G401.6 (cell line): ENCODE data around the gene BSND.

ENCODE experiments used
- FAIRE-seq: peaks from 2 replicates; lab custom pipeline; 2012; peaks lifted over from hg19 to GRCh38; lab: Jason Lieb, UNC

The BSND gene

DNA sequence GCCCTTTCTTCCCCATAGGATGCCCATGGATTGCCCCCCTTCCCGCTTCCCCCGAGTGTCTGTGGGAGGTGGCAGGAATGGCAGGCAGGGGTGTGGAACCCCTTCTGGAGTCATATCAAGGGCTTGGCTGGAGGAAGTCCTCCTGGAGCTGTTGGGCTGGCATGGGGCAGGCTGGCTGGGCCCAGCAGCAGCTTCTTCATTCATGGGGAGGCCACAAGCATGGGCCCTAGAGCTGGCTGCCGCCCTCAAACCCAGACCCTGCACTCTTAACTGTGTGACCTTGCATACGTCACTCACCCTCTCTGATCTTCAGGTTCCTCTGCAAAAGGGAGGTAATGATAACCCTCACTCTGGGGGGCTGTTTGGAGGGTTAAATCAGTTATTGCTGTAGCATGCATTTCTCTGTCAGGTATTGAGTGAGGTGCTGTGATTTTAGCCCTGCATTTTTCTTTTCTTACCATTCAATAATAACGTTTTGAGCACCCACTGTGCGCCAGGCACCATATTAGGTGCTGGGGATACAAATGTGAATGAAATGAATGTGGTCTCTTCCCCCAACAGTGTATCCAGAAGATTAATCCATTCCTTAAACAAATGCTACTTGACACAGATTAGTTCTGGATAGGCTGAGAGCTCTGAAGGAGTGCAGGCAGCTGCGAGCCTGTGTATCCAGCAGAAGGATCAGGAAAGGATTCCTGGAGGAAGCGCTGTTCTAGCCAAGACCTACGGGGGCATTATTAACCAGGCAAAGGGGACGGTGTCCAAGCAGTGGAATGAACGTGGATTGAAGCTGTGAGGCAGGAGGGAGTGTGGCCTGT, 49.9 kb downstream of the BSND start:
- FAIRE-seq, result no peak

DNA sequence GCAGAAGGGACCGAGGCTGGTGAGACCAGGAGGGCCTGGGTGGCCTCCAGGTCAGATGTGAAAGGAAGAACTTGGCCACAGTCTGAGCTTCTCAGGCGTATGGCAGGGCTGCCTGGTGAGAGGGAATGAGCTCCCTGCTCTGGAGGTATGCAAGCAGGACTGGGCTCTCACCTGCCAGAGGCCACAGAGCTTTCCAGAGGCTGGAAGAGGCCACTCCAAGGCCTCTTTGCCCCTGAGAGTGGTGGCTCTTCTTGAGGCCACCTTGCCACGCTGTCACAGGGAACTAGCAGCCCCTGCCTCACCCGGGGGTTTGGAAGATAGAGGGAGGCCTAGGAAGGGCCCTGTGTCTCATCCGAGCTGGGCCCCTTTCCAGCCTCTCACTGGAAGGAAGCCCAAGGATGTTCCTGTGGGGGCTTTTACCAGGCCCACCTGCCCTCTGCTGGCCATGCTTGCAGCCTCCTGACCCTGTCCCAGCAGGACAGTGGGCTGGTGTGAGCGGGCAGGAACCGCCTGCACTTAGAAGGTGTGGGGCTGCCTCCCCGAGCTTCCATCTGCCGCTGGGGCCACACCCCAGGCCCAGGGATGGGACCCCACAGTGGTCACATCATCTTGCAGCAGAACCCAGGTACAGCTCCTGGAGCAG, 50.7 kb downstream of the BSND start:
- no peak for FAIRE-seq

DNA sequence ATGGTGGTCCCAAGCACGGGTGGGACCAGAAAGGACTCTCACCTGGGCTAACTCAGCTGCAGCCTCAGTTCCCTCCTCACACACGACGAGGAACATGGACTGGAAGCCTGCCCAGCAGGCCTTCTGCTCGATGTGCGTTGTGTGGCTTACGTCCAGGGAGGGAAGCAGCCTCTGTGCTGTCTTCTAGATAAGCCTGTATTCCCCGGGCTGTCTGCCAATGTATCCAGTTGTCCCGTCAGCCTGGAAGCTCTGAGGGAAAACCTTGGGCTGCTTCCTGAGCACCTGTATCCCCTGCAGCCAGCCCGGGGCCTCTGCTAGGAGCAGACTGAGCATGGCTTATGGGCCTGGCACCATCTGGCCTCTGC, 51.2 kb downstream of the BSND start:
- no peak for FAIRE-seq

DNA sequence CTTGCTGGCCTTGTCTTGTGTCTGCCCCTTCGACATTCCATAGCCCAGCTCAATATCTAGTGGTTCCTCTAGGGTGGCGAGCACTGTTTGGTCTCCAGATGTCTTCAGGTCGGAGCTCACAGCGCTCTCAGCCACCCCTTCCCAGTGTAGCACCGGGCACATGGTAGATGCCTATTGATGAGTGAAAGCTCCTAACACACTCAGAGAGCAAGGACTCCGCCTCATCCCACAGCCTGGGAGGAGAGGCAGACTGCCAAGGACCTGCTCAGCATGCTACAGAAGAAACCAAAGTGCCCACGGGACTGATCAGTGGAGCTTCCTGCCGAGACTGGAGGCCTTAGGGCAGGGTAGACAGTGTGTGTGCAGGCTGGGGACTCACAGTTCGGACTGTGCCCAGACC, 51.5 kb downstream of the BSND start:
- FAIRE-seq, result no peak

DNA sequence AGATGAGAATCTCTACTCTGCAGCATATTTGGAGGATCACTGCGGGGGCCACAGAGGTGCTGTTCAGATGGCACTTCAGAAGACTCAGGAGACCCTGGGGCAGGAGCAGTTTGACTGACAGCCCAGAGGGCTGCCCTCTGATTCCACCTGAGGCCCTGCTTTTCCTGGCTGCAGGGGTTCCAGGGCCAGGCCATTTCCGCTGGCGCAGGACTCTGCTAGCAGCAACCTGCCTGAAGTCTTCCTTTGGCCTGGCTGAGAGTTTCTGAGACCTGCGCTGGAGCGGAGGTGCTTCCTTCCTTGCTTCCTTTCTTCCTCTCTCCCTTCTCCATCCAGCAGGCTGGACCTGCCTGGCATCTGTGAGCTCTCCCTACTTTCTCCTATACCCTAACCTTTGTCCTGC, 52.4 kb downstream of the BSND start:
- FAIRE-seq, result no peak

DNA sequence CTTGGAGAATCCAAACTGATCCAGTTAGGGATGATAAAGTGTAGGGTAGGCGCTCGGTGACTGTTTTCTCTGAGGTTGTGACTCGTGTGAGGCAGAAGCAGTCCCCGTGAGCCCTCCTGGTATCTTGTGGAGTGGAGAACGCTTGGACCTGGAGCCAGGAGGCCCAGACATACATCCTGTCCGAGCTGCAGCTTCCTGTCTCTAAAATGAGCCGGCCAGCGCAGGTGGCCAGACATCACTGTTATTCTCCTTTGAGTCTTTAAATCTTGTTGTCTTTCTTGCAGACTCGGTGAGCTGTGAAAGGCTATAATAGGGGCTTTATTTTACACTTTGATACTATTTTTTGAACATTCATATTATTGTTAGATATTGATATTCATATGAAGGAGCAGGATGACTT, 52.9 kb downstream of the BSND start:
- no peak for FAIRE-seq

DNA sequence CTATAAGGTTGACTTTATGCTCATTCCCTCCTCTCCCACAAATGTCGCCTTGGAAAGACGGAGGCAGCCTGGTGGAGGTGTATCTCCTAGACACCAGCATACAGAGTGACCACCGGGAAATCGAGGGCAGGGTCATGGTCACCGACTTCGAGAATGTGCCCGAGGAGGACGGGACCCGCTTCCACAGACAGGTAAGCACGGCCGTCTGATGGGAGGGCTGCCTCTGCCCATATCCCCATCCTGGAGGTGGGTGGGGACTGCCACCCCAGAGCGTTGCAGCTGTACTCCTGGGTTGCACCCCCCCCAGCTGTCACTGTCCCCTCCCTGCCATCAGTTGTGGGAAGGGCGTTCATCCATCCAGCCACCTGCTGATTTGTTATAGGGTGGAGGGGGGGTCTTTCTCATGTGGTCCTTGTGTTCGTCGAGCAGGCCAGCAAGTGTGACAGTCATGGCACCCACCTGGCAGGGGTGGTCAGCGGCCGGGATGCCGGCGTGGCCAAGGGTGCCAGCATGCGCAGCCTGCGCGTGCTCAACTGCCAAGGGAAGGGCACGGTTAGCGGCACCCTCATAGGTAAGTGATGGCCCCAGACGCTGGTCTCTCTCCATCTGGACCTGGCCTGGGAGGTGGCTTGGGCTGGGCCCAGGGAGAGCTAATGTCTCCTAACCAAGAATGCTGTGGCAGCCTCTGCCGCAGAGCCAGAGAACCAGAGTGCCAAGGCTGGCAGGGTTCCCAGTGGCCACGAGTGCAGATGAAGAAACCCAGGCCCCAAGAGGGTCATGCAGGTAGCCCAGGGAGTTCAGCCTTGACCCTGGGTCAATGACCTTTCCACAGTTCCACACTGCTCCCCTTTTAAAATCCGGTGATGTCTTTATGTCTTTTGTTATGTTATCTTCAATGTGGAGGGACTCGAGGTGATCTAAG, 53.7 kb downstream of the BSND start:
- no peak for FAIRE-seq

DNA sequence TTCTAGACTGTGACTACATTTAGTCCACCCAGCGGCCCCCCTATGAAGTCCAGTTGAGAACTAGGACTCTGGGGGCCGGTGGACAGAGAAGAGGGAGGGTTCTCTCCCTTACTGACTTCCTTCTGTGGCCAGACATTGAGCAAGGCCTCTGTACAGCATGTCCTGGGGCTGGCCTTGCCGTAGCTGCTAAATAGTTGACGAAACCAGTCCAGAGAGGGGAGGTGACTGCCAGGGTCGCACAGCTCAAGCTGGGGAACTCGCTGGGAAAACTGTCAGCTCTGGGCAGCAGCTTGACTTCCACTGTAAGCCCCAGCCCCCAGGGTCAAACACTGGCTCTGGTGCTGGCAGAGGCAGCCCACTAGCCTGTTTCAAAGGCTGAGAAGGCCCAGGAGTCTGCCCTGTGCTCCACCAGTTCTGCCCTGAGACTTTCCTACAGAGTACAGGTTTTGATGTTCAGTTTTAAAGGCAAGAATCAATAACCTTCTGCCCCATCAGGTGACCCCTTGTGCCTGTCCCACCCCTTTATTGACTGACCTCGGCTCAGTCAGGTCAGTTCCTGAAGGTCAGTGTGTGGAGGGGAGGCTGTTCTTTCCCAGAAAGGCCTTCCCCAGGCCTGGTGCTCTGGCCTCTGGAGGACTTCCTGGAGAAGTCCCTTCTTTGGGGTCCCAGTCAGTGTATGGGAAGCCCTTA, 54.7 kb downstream of the BSND start:
- FAIRE-seq, result no peak

DNA sequence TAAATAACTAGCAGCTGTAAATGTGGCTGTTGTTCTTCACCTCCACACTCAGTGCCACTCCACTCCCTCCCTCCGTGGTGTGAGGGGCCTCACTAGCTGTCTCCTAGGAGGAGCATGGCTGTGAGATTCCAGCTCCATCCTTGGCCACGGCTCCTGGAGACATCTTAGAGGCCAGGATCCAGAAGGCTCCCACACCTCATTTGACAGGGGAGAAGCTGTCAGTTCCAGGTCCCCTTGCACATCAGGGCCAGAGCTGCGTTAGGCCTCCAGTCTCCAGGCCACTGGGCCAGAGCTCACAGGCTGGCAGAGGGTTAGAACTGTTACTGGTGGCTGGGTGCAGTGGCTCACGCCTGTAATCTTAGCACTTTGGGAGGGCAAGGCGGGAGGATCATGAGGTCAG, 55.7 kb downstream of the BSND start:
- no peak for FAIRE-seq

DNA sequence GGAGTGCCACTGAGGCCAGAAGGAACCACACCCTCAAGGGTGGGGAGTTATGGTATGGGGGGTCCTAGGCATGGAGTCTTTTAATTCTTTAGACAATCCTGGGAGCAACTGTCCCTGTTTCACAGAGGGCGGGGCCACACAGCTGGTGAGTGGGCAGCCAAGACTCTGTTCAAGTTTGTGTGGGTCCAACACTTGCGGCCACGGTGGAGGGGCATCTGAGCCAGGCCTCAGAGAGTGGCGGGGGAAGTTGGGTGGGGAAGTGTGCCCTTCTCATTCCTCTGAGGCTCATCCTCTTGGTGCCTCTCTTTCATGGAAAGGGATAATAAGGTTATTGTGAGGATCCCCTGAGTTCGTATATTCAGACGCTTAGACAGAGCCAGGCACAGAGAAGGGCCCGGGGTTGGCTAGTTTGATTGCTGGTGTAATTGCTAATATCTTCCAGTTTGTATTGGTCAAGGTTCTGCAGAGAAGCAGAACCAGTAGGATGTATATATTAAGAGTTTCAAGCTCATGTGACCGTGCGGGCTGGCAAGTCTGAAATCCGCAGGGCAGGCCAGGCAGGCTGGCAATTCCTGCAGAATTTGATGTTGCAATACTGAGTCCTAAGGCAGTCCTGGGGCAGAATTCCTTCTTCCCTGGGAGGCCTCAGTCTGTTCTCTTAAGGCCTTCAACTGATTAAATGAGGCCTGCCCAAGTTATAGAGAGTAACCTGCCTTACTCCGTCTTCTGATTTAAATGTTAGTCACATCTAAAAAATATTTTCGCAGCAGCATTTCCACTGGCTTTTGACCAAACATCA, 56.5 kb downstream of the BSND start:
- FAIRE-seq, result no peak

DNA sequence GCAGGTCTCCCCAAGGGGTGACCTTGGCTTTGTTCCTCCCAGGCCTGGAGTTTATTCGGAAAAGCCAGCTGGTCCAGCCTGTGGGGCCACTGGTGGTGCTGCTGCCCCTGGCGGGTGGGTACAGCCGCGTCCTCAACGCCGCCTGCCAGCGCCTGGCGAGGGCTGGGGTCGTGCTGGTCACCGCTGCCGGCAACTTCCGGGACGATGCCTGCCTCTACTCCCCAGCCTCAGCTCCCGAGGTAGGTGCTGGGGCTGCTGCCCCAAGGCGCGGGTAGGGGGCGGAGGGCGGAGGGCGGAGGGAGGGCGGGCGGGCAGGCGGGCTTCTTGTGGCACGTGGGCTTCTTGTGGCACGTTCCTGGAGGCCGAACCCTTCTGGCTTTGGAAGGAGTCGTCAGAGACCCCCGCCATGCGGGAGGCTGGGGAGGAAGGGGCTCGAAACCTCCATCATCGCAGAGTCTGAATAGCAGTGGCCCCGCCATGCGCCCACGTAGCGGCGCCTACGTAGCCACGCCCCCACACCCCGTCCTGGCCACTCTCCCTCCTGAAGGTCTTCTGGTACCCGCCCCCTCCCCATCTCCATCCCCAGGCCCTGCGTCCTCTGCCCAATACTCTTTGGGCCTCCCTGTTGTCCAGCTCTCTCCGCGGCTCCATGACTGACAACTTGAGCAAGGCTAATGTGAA, 57.4 kb downstream of the BSND start:
- no peak for FAIRE-seq

DNA sequence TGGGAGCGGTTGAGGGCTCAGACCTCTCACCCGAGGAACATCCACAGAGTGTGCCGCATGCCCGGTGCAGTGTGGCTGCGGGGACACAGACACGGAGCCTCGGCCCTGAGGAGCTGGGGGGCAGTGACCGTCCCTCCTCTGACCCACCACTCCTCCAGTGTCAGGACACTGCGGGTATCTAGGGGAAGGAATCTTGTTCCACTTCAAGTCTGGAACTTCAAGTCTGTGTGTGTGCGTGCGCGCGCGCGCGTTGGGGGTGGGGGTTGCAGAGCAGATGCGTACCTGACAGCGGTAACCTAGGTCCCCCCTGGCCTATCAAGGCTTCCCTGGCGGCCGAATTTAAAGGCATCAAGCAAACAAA, 57.9 kb downstream of the BSND start:
- FAIRE-seq, result no peak

DNA sequence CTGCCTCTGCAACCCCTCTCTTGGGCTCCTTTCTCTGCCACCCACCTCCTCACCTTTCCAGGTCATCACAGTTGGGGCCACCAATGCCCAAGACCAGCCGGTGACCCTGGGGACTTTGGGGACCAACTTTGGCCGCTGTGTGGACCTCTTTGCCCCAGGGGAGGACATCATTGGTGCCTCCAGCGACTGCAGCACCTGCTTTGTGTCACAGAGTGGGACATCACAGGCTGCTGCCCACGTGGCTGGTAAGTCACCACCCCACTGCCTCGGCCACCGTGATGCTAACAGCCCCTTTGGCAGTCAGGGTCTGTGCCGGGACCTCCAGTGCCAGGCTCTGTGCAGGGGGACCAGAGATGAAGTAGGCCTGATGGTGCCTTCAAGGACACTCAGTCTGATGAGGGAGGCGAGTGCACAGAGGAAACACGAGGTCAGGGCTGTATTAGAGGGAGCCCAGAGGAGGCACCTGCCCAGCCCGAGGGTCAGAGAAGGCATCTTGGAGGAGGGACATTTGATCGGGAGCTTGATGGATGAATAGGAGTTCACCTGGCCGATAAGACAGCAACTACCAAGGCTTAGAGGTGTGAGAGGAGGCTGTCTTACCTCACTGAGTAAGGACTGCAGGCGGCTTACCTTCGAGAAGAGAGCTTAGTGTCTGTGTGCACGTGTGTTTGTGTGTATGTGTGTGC, 58.7 kb downstream of the BSND start:
- FAIRE-seq, result no peak

DNA sequence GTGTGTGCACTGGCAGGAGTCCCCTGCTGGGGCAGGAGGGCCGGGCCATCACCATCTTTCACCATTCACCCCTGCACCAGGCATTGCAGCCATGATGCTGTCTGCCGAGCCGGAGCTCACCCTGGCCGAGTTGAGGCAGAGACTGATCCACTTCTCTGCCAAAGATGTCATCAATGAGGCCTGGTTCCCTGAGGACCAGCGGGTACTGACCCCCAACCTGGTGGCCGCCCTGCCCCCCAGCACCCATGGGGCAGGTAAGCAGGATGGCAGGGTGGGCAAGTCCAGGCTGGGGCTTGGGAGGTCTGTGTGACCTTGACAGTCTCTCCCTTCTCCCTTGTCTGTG, 59.2 kb downstream of the BSND start:
- no peak for FAIRE-seq

DNA sequence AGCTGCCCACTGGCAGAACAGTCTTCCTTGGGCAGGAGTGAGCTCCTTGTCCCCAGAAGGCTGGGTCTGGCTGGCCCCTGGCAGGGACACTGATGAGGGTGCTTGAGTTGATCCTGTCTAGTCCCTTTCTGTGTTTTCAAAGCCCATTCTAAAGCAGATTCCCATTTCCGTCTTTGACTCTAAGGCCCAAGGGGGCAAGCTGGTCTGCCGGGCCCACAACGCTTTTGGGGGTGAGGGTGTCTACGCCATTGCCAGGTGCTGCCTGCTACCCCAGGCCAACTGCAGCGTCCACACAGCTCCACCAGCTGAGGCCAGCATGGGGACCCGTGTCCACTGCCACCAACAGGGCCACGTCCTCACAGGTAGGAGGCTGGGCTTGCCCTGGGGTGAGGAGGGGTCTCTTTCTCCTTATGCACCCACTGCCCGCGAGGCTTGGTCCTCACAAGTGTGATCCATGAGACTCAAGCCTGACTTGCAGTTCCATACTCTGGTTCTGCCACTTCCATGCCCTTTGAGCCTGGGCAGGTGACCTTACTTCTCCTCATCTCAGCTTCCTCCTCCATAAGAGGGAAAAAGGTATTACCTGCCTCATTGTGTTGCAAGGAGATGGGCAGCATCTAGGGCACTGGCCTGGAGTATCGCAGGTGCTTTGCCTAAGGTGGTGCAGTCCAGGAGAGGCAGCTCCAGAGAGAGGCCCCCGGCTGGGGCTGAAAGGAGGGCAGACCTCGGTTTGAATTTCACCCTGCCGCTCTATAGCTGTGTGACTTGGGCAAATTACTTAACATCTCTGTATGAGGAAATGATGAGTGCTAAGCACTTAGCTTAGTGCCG, 60.8 kb downstream of the BSND start:
- FAIRE-seq, result no peak

DNA sequence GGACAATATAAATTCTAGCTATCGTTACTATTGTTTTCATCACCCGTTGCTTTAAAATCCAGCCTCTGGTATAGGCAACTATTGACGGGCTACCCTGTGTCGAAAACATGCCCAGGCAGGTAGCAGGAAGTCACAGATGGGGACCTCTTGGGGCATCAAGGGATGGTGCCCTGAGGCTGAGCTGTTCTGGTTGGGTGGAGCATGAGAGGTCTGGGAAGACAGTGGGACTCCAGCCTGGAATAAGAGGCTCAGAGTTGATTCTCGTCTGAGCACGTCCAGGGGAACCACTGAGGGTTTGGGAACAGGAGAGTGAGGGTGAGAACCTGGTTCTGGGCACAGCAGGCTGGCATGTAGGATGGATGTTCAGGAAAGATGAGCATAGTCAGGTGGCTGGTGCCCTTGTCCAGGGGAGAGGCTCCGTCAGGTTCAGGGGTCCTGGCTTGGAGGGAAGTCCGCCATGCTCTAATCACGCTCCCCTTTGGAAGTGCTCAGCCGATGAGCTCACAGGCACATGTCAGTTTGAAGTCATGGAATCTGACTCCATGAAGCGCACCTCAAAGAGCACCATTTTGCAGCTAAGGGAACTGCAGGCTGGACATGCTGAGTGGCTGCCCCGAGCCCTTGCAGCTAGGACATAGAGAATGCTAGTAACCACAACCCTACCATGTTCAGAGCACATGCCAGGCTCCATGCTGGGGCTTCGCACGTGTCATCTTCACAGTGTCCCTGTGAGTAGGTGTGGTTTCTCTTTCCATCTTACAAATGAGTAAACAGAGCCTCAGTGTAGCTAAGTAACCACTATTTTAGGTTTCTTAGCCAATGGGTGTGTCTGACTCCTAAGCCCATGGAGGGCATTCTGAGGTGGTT, 61.6 kb downstream of the BSND start:
- FAIRE-seq, result no peak

DNA sequence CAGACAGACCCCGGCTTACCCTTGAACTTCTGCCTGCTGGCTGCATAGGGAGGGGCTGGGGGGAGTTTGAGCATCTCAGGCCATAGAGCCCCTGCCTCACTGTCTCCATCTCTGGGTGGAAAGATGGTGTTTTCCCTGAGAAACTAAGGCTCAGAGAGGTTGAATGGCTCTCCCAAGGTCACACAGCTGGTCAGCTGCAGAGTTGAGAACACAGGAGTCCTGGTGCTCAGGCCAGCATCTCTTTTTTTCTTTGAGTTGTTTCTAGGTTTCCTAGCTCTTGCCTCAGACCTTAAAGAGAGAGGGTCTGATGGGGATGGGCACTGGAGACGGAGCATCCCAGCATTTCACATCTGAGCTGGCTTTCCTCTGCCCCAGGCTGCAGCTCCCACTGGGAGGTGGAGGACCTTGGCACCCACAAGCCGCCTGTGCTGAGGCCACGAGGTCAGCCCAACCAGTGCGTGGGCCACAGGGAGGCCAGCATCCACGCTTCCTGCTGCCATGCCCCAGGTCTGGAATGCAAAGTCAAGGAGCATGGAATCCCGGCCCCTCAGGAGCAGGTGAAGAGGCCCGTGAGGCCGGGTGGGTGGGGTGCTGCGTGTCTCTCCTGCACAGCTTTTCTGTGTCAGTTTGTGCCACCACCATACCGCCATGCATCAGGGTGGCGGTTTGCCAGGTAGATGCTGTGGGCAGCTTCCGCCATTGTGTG, 62.4 kb downstream of the BSND start:
- FAIRE-seq, result no peak
